ENCODE results near the gene ANO4. TPM values are rescaled to one million over a fixed set of nuclear protein-coding genes. Genes with fewer than 3 reads are reported as not detected.

The ANO4 gene
- total RNA-seq, 2 donors from 2014 or later, result 3.4 to 4.0 TPM

DNA sequence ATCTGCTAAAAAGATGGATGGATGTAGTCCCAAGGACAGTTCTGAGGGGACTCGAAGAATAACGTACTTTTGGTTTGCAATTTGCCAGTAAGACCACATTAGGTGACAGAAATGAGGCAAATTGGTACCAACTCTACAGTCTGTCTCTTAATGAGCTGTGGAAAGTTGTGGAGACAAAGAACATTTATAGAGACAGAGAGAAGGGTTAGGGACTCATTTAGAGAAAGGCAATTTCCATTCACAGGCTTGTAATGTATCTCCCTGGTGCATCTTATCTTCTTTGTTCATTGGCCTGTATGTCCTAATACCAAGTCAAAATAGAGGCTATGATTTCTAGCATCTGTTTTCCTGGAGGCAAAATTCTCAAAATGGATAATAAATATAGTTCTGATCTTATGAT is 177.5 kb downstream of the ANO4 start:
- Histone ChIP-seq H3K36me3 (ENCODE audit: control insufficient read depth, insufficient read depth, low read length) (no peaks in the 10 kb centered on the region), H3K27me3 (ENCODE audit: control insufficient read depth, insufficient read depth, low read length, poor library complexity, severe bottlenecking) (no peaks in the 10 kb centered on the region), H3K4me3 (ENCODE audit: low read length) (no peak overlapping the region), H3K27ac (ENCODE audit: low read depth, low read length) (no peak overlapping the region), H3K9me3 (ENCODE audit: control insufficient read depth, low read length) (no peaks in the 10 kb centered on the region), H3K4me1 (ENCODE audit: control insufficient read depth, insufficient read depth, low read length) (no peaks in the 10 kb centered on the region), H3K9ac (ENCODE audit: extremely low read depth, low read length, poor library complexity, severe bottlenecking) (no peak overlapping the region)
- no peak for DNase-seq
- no peak overlapping the region for H3K27ac Mint-ChIP-seq
- H3K4me3 Mint-ChIP-seq, result no peak overlapping the region
- TF ChIP-seq, protein P1, sequence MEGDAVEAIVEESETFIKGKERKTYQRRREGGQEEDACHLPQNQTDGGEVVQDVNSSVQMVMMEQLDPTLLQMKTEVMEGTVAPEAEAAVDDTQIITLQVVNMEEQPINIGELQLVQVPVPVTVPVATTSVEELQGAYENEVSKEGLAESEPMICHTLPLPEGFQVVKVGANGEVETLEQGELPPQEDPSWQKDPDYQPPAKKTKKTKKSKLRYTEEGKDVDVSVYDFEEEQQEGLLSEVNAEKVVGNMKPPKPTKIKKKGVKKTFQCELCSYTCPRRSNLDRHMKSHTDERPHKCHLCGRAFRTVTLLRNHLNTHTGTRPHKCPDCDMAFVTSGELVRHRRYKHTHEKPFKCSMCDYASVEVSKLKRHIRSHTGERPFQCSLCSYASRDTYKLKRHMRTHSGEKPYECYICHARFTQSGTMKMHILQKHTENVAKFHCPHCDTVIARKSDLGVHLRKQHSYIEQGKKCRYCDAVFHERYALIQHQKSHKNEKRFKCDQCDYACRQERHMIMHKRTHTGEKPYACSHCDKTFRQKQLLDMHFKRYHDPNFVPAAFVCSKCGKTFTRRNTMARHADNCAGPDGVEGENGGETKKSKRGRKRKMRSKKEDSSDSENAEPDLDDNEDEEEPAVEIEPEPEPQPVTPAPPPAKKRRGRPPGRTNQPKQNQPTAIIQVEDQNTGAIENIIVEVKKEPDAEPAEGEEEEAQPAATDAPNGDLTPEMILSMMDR (conservative IDR thresholded peaks at IDR 0.05), result no peak
- H3K4me1 Mint-ChIP-seq, result peaks cover 8% of the 10 kb centered on the region
- no peaks in the 10 kb centered on the region for H3K9me3 Mint-ChIP-seq
- H3K36me3 Mint-ChIP-seq (ENCODE audit: low read depth), result no peaks in the 10 kb centered on the region
- H3K27me3 Mint-ChIP-seq (ENCODE audit: insufficient read depth), result no peaks in the 10 kb centered on the region
- WGBS, 2 experiments (ENCODE audit: insufficient coverage in 1 of 2, insufficient read length in 1 of 2), result 96 to 100% methylated on average over 2 of the region's 2 CpGs

DNA sequence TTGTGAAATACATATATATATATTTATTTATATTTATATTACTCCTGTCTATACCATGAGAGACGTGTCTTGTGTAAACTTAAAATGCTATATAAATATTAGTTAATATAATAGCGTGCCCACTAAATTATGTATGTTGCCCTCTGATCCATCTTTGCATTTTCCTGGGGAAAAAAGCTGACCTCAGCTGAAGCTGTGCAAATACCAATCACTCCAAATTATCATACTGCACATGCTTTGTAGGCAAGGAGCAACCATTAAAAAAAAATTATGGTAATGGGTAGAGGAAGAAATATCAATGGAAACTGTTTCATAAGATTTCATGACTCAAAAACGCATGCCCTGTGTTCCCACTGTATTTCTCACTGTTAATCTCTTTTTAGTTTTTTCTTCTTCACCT is 179.8 kb downstream of the ANO4 start:
- Mint-ChIP-seq H3K9me3 (peaks cover 1% of the 10 kb centered on the region), H3K4me3 (no peak overlapping the region), H3K4me1 (peaks cover 8% of the 10 kb centered on the region), H3K27ac (no peak overlapping the region), H3K36me3 (ENCODE audit: low read depth) (peaks cover 1% of the 10 kb centered on the region), H3K27me3 (ENCODE audit: insufficient read depth) (no peaks in the 10 kb centered on the region)
- Histone ChIP-seq H3K9me3 (ENCODE audit: control insufficient read depth, low read length) (no peaks in the 10 kb centered on the region), H3K36me3 (ENCODE audit: control insufficient read depth, insufficient read depth, low read length) (no peaks in the 10 kb centered on the region), H3K4me3 (ENCODE audit: low read length) (no peak overlapping the region), H3K9ac (ENCODE audit: extremely low read depth, low read length, poor library complexity, severe bottlenecking) (no peak overlapping the region), H3K4me1 (ENCODE audit: control insufficient read depth, insufficient read depth, low read length) (no peaks in the 10 kb centered on the region), H3K27me3 (ENCODE audit: control insufficient read depth, insufficient read depth, low read length, poor library complexity, severe bottlenecking) (no peaks in the 10 kb centered on the region), H3K27ac (ENCODE audit: low read depth, low read length) (no peak overlapping the region)
- WGBS, 2 experiments (ENCODE audit: insufficient coverage in 1 of 2, insufficient read length in 1 of 2), result 78 to 83% methylated on average over 1 of the region's 3 CpGs
- no peak for DNase-seq
- TF ChIP-seq, protein P1 (conservative IDR thresholded peaks at IDR 0.05), result no peak

DNA sequence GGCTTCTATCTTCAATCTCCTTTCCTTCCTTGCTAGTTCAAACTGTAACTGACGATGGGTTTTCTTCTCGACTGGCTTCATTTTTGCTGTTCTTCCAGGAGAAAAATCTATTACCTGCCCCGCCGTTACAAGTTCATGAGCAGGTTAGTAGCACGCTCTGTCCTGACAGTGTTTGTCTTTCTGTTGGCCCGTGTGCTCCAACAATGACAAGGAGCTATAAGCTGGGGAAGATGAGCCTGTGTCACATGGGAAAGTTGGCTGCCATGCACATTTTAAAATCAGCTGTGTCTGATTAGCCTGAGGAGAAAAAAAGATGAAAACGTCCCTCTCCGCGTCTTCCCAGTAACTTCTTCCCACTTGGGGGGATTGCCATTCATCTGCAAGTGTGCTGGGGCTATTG is 180.2 kb downstream of the ANO4 start:
- Mint-ChIP-seq H3K4me1 (peaks cover 8% of the 10 kb centered on the region), H3K36me3 (ENCODE audit: low read depth) (peaks cover 3% of the 10 kb centered on the region), H3K27ac (no peak overlapping the region), H3K9me3 (peaks cover 2% of the 10 kb centered on the region), H3K27me3 (ENCODE audit: insufficient read depth) (no peaks in the 10 kb centered on the region), H3K4me3 (no peak overlapping the region)
- no peaks in the 10 kb centered on the region for H3K27me3 ChIP-seq (ENCODE audit: control insufficient read depth, insufficient read depth, low read length, poor library complexity, severe bottlenecking)
- TF ChIP-seq, protein P1 (conservative IDR thresholded peaks at IDR 0.05), result no peak
- no peaks in the 10 kb centered on the region for H3K4me1 ChIP-seq (ENCODE audit: control insufficient read depth, insufficient read depth, low read length)
- H3K9me3 ChIP-seq (ENCODE audit: control insufficient read depth, low read length), result no peaks in the 10 kb centered on the region
- H3K36me3 ChIP-seq (ENCODE audit: control insufficient read depth, insufficient read depth, low read length), result no peaks in the 10 kb centered on the region
- no peak overlapping the region for H3K9ac ChIP-seq (ENCODE audit: extremely low read depth, low read length, poor library complexity, severe bottlenecking)
- DNase-seq, result no peak
- no peak overlapping the region for H3K27ac ChIP-seq (ENCODE audit: low read depth, low read length)
- H3K4me3 ChIP-seq (ENCODE audit: low read length), result no peak overlapping the region
- 92 to 98% methylated on average over 4 to 9 of the region's 9 CpGs for WGBS, 2 experiments (ENCODE audit: insufficient coverage in 1 of 2, insufficient read length in 1 of 2)

All from endodermal cell (in vitro differentiated cells).